Cortex of kidney (tissue), 1 donor: Measurements from ENCODE around the gene RALB.

Source experiments
- DNase-seq: peaks from one replicate; lab custom pipeline; 2025; lab: John Stamatoyannopoulos, UW

RALB gene, protein sequence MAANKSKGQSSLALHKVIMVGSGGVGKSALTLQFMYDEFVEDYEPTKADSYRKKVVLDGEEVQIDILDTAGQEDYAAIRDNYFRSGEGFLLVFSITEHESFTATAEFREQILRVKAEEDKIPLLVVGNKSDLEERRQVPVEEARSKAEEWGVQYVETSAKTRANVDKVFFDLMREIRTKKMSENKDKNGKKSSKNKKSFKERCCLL

DNA sequence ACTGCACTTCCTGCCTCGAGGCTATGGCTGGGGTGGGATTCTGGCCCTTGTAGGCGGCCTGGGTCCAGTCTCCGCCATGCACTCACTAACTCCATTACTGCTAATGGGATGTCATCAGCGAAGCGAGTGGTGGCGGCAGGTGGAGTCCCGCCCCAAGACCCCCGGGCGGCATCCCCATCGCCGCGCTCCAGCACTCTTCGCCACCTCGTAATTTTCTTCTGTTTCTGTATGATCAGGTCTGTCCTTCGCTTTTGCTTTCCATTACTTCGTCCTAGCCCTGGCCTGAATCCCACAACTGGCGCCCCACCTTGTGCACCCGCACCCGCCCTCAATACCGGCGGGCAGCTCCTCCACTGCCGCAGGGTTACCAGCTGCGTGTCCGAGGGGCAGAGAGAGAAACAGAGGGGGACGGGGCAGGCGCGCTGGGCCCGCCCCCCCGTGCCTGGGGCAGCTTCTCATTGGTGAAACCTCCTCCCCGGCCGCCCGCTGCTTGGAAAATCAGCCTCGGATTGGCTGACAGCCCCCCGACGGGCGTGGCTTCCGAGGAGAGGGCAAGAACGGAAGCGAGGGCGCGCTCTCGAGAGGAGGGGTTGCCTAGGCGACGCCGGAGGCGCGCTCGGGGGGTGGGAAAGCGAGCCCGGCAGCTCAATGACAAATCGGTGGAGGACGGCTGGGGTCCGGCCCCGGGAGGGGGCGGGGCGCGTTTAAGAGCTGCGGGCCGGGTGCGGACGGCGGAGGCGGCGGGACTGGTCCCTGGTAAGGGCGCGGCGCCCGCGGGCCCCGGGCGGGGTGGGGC lies at the start of gene RALB:
Gene RALB (plus strand): TSS at position 628 of the 796 bp plus-strand sequence. CDS start 25,813 bp downstream, outside the sequence.
- DNase-seq: peak; percentile 78

DNA sequence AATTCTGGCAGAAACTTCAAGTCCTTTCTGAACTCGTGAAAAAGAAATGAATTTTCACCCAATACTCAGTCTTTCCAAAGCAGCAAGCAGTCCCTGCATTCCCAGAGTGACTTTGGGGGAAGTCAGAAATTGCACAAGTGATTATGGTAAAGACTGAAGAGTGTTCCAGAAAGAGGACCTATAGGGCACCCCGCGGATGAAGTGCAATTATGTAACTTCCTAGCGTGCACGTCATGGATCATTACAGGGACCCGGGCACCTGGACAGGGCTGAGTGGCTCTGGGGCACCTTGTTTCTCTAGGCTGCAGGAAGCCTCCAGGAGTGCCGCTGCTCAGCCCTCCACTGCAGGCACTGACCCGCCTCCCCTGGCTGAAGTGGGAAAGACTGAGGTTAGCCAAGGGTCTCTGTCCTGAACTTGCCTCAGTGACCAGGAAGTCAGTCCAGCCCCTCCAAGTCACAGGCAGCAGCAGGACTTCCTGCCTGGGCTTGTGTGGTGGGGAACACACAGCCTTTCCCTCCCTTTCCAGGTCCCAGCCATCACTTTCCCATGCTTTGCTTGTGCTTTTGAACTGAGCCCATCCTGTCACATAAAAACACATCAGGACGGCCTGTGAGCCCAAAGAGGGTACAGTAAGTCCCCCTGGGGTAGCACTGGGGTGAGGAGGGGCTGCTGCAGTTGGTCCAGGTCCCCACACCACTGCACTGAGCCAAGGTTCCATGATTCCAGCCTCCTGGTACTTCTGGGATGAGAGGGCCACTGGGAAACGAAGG lies 49.2 kb upstream of the RALB start:
- DNase-seq: no peak

DNA sequence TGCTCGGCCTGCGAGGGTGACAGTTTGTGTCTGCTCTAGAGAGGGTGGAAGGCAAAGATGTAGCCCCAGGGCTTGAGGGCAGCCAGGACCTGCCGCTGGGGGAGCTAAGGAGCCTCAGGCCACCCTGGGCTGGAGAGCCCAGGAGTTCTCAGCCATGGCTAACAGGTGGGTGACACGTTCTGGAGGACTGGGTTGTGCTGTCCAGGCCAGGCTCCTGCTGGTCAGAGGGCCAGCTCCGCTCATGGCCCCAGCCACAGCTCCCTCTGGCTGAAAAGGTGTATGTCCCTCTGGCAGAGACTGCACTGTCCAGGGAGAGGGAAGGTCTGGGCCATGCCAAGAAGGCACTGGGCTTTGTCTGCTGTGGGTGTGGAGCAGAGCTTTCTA lies 48.6 kb upstream of the RALB start:
- DNase-seq: no peak

DNA sequence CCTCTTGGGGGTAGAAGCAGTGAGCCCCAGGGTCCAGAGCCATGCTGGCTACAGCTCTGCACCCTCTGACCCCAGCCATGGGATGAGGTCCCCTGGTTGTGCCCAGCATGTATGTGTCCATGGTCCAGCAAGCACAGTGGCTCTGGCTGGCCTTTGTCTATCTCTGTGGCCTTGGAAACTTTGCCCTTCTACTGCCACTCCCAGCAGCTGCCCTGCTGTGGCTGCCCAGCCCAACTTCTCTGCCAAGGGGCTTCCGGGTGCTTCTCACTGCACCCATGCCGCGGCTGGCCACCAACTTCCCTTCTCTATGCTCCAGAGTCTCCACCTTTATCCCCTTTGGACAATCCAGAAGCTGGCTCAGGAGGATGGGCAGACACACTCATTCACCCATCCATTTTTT lies 48.2 kb upstream of the RALB start:
- DNase-seq: no peak

DNA sequence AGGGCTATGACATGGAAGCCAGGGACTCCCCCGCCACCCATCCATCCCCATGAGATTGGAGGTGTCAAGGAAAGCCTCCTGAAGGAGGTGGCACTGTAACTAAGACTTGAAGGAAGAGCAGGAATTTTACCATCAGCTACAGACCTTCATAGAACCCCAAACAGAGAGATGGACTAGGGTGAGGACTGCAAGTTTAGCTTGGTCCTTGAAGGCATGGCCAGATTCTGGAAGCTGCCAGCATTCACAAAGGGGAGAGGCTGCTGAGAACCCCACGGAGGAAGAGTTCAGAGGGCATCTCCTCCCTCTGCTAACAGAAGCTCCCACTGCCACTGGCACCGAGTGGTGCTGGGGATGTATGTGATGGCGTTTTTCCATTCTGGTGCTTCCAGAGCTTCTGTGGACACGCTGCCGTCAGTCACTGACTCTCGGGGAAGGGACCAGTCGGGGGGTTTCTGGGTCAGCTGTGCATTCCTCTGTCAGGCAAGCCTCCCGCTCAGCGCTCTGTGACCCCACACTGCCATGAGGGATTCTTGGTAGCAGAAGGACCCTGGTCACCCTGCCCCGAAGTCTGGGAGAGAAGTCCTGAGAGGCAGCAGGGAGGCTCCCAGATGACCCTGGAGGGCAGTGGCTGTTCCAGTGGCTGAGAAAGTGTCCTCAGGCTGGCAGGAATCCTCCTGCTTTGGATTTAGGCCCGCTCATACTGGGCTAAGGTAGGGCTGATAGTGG lies 47.5 kb upstream of the RALB start:
- DNase-seq: no peak

DNA sequence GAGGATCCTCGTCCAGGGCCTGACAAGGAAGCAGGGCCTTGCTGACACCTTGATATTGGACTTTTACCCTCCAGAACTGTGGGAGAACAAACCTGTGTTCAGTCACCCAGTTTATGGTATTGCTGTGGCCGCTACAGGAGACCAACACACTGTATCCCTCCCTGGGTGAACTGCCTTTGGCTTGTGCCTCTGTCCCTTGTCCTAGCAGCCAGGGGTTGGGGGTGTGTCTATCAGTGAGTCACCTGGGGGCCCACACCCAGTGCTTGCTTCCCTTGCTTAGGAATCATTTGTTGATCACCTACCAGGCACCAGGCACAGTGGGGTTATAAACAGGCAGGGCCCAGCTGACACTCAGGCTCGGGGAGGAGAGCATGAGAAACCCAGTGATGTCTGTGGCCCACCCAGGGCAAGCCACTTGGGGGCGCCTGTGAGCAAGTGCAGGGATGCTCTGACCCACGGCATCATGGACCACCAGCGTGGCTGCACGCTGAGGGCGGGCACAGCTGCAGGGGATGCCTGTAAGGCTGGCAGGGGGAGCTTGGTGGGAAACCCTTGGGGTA lies 46.5 kb upstream of the RALB start:
- no peak for DNase-seq

DNA sequence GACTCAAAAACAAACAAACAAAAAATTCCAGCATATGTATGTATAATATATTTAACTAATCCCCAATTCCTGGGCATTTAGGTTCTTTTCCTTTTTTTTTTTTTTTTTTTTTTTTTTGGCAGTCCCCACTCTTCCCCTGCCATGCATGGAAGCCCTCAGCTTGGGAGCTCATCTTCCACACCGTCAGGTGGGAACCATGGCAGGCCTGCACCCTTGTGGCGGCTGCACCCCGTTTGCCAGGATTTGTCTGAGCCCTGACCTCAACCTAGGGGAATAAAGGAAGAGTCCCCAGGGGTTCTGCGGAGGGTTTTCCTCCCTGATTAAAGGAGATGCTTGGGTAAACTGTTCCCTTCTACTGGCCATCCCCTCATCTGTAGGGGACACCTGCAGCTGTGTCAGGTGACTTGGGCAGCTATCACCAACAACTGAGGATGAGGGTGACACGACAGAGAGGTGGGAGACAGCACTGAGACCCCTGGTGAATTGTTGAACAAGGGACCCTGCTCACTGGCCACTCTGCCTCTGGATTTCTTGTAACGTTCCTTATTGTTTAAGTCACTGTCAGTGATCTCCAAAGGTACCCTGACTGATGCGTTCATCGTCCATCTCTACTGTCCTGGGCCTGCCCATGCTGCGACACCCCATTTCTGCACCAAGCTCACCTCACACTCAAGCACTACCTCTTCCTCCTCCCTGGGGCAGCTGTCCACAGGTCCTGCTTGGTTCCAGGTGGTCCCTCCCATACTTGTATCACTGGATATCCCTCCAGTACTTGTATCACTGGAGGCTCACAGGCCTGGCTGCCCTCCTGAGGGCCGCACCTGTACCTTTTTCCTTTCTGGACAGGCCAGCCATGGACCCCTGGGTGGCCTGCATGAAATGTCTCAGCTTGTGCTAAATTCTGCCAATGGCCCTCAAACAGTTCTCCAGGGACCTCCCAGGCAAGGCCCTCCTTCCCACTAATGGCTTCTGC lies 44.0 kb upstream of the RALB start:
- DNase-seq: no peak

DNA sequence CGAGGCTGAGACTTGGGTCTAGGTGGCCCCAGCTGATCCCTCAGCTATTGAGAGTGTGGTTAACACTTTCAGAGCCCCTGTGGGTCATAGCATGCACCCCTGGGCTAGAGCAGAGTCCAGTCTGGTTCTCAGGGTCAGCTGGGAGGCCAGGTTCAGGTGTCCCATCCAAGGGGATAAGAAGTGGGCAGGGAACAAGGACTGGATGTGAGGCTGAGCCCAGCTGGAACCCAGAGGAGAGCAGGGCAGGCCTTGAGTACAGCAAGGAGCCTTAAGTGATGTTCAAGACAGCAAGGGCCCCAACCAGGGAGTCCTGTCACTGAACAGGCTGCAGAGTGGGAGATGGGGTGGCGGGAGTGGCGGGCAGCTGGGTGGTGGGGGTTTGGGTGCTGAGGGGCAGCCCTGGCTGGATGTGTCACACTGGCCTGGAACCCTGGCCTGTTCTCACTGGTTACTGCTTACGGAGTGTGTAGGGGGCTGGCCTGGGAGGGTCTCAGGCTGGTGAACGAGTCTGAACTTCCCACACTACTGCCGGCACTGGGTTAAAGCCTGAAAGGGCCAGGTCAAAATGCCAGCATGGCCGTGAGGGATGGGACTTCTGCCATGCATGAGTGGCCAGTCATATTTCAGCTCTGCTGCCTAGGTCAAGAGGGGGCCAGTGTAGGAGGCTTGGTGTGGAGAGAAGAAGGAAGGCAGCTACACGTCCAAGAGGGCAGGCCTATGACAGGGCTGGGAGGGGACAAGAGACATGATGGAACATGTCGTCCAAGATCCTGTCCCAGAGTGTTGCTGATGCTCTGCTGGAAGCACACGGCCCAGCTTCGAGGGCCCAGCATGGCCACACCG lies 43.0 kb upstream of the RALB start:
- no peak for DNase-seq

DNA sequence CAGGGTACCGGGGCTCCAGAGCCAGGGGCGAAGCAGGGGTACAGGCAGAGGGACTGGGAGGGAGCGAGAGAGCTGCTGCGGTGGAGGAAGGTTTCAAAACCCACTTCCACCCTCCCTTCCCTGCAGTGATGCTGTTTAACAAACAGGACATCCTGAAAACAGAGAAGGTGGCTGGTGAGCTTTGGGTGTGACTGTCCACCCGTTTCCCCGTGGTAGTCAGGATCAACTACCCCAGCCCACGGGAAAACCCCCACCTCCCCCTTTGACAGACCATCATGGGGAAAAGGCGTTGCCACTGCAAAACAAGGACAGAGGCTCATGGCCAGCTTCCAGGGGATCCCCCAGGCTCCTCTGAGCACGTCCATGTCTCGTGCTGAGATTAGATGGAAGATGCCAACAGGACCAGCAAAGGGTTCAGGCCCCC lies 42.4 kb upstream of the RALB start:
- no peak for DNase-seq

DNA sequence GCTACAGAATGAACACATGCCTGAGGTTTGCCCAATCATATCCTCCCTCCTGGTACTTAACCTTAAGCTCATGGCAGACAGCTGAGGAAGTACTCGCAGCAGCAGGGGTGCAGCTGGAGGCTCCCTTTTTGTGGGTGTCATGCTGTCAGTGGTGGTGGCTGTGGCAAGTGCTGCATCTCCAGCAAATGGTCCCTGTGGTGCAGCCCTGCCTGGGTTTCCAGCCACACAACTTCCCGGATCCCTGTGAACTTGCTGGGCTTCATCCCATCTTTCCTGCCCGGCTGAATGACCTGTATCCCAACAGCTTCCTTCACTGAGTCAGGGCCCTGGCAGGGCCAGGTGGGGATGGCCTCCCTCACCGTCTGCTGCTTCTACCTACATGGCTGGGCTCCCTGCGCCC lies 34.5 kb upstream of the RALB start:
- no peak for DNase-seq

DNA sequence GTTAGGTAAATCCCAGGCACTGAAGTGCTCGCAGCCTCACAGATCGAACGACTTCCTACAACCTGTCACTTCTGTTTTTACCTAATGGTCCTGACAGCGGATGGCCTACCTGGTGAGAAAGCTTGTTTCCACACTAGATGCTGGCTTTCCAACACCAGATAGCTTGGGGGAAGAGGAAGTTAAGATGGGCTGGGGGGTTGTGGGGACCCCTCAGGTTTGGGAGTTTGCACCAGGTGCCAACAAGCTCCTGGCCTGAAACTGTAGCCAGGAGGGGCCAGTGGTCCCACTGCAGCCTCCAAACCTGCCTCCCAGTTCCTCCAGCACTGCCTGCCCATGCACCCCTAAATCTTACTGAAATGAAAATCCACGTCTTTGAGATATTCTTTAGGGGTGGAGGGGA lies 33.4 kb upstream of the RALB start:
- no peak for DNase-seq

DNA sequence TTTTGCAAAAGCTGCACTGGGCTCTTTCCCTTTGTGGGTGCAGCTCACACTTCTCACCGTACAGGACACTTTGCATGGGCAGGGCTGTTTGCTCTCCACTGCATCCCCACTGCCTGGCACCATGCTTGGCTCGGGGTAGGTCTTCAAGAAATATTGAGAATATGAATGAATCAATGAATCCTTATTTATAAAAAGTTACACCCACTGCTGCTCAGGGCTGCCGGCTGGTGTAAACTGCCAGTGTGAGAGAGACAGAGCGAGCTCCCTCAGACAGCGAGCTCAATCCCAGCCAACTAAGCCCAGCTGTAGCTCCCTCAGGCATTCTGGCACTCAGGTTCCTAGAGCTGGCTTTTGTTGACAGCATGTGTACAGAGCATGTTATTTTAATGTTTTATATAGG lies 32.9 kb upstream of the RALB start:
- no peak for DNase-seq

DNA sequence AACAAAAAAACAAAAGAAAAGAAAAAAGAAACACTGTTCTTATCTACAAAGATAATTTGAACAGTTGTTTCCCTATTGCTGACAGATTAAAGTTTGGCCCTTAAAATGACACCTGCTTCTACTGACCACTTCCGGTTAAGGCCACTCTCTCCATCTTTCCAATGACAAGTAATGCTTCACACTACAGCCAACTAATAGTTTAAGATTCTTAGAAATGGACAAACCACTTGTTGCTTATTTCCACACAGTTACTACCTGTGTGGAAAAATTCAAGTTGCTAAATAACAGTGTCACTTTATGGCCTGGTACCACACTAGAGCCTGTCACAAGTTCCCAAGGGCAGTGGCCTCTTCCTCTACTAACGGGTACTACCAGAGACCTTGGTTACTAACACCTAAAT lies 31.9 kb upstream of the RALB start:
- no peak for DNase-seq

DNA sequence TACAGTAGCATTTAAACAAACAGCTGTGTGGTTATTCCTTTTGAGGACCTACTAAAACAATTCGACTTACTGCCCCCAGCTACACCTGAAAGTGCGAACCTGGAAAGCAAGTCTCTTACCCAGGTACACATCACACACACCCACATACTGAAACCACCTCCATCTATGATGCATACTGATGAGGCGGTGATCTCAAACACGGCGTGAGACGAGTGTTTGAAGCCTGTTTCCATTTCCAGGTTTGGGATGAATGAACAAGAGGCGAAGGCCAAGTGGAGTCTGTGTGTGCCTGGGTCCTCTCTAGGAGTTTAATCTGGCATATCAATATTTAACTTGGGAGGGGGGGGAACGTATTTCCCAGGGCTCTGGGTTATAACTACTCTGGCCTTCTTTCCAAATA lies 31.0 kb upstream of the RALB start:
- DNase-seq: no peak

DNA sequence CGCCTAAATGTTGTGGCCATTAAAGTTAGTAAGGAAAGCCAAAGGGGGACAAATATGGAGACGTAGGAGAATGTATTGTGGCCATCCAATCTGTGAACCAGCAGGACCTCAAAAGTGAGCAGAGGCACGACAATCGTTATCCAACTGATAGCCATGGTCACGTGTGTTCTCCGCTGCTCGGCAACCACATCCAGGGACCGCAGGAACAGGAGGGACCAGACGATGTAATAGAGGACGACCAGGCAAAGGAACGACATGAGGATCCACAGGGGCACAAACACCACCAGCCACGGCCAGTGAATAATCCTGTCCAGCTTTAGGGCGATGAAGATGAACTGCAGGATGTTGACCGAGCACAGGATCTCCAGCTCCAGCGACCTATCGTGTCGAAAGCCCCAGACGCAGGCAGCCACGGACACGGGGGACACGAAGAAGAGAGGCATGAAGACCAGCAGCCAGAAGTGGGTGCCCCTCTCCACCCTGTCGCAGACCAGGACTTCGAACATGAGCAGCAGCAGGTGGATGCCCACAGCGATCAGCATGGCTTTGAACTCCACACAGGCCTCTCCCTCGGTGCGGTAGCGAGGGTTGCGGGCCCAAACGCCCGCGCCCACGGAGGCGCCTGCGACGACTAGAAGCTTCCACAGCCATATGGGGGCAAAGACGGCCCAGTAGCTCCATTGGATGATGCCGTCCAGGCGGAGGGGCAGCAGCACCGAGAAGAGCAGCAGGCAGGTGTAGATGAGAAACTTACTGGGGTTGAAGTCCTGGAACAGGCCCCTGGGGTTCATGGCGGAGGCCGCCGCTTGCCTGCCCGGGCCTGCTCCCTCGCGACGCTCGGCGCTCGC lies 30.2 kb upstream of the RALB start:
- DNase-seq: no peak

DNA sequence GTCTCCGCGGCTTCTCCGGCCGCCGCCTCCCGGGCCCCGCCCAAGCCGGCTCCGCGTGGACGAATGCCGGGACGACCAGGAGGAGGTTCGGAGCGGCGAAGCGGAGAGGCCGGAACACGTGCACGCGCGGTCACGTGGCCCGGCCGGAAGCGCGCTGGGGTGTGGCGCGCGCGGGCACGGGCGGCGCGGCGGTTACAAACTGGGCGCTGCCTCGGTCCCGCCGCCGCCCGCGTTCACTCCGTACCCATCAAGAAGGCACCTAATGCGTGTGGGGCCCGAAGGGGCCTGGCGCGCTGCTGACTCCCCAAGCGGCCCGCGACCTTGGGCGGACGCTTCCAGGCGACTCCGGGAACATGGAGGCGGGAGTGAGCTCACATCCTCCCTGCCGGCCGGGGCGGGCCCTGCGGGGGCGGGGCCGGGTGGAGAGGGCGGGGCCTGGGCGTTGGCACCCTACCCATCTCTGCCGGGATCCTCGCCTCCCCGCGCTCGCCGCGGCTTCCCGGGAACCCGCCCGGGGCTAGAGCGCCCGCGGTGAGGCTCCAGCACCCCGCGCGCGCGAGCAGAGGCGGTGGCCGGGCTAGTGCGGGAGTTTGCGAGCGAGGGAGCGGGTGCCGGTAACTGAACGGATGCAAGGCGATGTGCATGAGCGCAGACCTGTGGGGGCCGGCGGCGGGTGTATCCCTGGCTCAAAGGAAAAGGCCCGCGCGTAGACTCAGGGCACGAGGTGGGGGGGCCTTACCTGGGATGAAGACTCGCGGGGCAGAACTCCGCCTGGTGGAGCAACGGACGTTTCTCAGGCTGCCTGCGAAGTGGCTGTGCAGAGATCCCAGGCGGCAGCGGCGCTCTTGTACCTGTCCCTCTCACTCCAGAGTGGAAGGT lies 29.4 kb upstream of the RALB start, which contains the start of gene TMEM185B:
Gene TMEM185B (minus strand): TSS at position 367 of the 879 bp plus-strand sequence. CDS start 424 bp downstream, outside the sequence.
- DNase-seq: no peak

DNA sequence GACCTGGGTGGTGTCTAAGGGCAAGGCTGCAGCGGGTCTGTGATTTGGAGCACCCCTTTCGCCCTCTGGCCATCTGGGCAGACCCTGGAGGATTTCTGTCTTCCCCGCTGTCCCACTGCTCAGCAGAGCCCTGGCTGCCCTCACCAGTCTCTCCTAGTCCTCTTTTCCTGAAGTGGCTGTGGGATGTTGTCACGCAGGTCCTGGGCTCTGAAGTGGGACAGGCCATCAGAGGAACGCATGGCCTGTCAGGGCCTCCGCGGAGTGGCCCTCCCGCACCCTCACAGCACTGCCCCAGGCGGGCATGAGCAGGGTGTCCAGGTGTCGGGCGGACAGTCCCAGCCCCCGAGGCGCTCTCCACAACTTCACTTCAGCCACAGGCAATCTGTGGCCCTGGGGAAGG lies 28.4 kb upstream of the RALB start:
- no peak for DNase-seq
